Ishikawa (cell line): ENCODE data around the gene PPIB.

Experiments used
- CEBPB ChIP-seq: IDR thresholded peaks from 2 replicates; pipeline ENCODE4 v1.6.1; 2012
- EP300 ChIP-seq: IDR thresholded peaks from 2 replicates; pipeline ENCODE4 v1.6.1; 2012; ENCODE audit warnings: borderline replicate concordance
- RAD21 ChIP-seq: IDR thresholded peaks from 2 replicates; pipeline ENCODE4 v1.6.1; 2012; ENCODE audit warnings: low read depth
- REST ChIP-seq: IDR thresholded peaks from 2 replicates; pipeline ENCODE4 v1.6.1; 2012; ENCODE audit warnings: low read depth, mild to moderate bottlenecking
- TAF1 ChIP-seq: IDR thresholded peaks from 2 replicates; pipeline ENCODE4 v1.6.1; 2012; ENCODE audit warnings: low read depth, mild to moderate bottlenecking
- USF1 ChIP-seq: IDR thresholded peaks from 2 replicates; pipeline ENCODE4 v1.6.1; 2012
- YY1 ChIP-seq: IDR thresholded peaks from 2 replicates; pipeline ENCODE4 v1.6.1; 2012; ENCODE audit warnings: low read depth
- ZBTB7A ChIP-seq: IDR thresholded peaks from 2 replicates; pipeline ENCODE4 v1.6.1; 2012; ENCODE audit warnings: low read depth
- TF ChIP-seq, protein P1 (sequence below): IDR thresholded peaks from 2 replicates; pipeline ENCODE4 v1.6.1; 2012

- TF ChIP-seq TAF1 (no peak), RAD21 (no peak), EP300 (no peak), USF1 (no peak), REST (no peak), CEBPB (no peak), YY1 (no peak), ZBTB7A (no peak)
- TF ChIP-seq, protein P1, sequence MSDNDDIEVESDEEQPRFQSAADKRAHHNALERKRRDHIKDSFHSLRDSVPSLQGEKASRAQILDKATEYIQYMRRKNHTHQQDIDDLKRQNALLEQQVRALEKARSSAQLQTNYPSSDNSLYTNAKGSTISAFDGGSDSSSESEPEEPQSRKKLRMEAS: no peak
Measured at GRCh38 chr15:64158363-64159134, 4.3 kb downstream of the PPIB start.
